Stomach (tissue), 4 donors: ENCODE data around the gene EGFR.

Source experiments
- EP300 ChIP-seq: sonication (generic); formaldehyde crosslinking; IDR thresholded peaks from one replicate; pipeline ENCODE4 v1.6.1; 2017; ENCODE audit warnings: antibody characterized with exemption
- POLR2A ChIP-seq, 4 donors: fragments of 450-650 bp; IDR thresholded peaks; one replicate each; pipeline ENCODE4 v1.6.1; 2016; ENCODE audit warnings: antibody characterized with exemption in 4 of 4, control low read depth in 2 of 4, mild to moderate bottlenecking in 1 of 4, moderate library complexity in 1 of 4
- POLR2AphosphoS5 ChIP-seq, 3 donors: sonication (generic); formaldehyde crosslinking; IDR thresholded peaks; one replicate each; pipeline ENCODE4 v1.6.1; 2016; ENCODE audit warnings: antibody characterized with exemption in 3 of 3
- TF ChIP-seq, protein P1 (sequence below), 7 experiments: fragments of 450-650 bp in 4 of 7; fragments of 200-600 bp in 3 of 7; sonication (generic) in 3 of 7; IDR thresholded peaks; one replicate each; pipeline ENCODE4 v1.5.1; 2016 to 2019; ENCODE audit warnings: antibody characterized with exemption in 7 of 7, control low read depth in 2 of 7, mild to moderate bottlenecking in 1 of 7

DNA sequence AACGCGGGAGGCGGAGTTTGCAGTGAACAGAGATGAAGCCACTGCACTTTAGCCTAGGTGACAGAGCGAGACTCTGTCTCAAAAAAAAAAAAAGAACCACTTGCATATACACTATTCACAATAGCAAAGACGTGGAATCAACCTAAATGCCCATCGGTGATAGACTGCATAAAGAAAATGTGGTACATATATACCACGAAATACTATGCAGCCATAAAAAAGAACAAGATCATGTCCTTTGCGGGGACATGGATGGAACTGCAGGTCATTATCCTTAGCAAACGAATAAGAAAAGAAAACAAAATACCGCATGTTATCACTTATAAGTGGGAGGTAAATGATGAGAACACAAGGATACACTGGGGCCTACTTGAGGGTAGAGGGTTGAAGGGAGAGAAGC is 39.5 kb downstream of the EGFR start:
- TF ChIP-seq, protein P1, sequence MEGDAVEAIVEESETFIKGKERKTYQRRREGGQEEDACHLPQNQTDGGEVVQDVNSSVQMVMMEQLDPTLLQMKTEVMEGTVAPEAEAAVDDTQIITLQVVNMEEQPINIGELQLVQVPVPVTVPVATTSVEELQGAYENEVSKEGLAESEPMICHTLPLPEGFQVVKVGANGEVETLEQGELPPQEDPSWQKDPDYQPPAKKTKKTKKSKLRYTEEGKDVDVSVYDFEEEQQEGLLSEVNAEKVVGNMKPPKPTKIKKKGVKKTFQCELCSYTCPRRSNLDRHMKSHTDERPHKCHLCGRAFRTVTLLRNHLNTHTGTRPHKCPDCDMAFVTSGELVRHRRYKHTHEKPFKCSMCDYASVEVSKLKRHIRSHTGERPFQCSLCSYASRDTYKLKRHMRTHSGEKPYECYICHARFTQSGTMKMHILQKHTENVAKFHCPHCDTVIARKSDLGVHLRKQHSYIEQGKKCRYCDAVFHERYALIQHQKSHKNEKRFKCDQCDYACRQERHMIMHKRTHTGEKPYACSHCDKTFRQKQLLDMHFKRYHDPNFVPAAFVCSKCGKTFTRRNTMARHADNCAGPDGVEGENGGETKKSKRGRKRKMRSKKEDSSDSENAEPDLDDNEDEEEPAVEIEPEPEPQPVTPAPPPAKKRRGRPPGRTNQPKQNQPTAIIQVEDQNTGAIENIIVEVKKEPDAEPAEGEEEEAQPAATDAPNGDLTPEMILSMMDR (IDR thresholded peaks at IDR 0.05): no peak
- TF ChIP-seq POLR2AphosphoS5 (IDR thresholded peaks at IDR 0.05) (no peak), POLR2A (IDR thresholded peaks at IDR 0.05) (no peak), EP300 (no peak)
